Measurements from ENCODE around the gene REG4.

DNA sequence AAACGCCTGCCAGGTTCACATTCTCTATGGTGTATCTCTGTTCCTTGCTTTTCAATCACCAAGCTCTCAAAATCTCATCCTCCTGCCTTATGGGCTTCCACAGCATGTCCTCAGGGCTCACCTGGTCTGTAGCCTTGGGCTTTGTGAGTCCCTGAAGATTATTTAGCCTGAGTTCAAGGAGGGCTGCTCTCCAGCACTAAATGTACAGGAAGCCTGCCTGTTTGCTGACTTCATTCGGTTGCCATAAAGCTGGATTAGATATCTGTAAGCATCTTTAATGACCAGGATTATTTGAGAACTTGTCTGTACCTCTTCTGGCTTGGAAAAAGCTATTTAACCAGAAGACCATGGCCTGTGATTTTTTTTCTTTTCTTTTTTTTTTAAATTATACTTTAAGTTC lies 6.9 kb upstream of the REG4 start:
- TF ChIP-seq, protein P1, sequence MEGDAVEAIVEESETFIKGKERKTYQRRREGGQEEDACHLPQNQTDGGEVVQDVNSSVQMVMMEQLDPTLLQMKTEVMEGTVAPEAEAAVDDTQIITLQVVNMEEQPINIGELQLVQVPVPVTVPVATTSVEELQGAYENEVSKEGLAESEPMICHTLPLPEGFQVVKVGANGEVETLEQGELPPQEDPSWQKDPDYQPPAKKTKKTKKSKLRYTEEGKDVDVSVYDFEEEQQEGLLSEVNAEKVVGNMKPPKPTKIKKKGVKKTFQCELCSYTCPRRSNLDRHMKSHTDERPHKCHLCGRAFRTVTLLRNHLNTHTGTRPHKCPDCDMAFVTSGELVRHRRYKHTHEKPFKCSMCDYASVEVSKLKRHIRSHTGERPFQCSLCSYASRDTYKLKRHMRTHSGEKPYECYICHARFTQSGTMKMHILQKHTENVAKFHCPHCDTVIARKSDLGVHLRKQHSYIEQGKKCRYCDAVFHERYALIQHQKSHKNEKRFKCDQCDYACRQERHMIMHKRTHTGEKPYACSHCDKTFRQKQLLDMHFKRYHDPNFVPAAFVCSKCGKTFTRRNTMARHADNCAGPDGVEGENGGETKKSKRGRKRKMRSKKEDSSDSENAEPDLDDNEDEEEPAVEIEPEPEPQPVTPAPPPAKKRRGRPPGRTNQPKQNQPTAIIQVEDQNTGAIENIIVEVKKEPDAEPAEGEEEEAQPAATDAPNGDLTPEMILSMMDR (conservative IDR thresholded peaks at IDR 0.05), result no peak
- TF ChIP-seq ZFX (IDR thresholded peaks at IDR 0.05), result no peak
